Fibroblast of upper back skin (primary cell): ENCODE measurements around the gene EXOC6B.
A peak's percentile ranks its signal among the peaks of the same experiment; 100 is the strongest.

Source experiments
- DNase-seq: peaks from one replicate; pipeline ENCODE4 v3.0.0-alpha.2; 2013

Gene EXOC6B

GRCh38 chr2:72204156-72204785 is 621.6 kb downstream of the EXOC6B start:
- DNase-seq, result no peak

GRCh38 chr2:72198532-72199241 is 627.1 kb downstream of the EXOC6B start:
- DNase-seq, result peak; percentile 58

- DNase-seq, result no peak
Observed at GRCh38 chr2:72193723-72194122, 632.1 kb downstream of the EXOC6B start.

- DNase-seq, result no peak
Observed at GRCh38 chr2:72191441-72191840, 634.4 kb downstream of the EXOC6B start.

GRCh38 chr2:72185206-72185605 is 640.6 kb downstream of the EXOC6B start:
- no peak for DNase-seq

- no peak for DNase-seq
Observed at GRCh38 chr2:72183466-72183865, 642.4 kb downstream of the EXOC6B start.

GRCh38 chr2:72183016-72183415 is 642.8 kb downstream of the EXOC6B start:
- no peak for DNase-seq

GRCh38 chr2:72182547-72182946 is 643.3 kb downstream of the EXOC6B start:
- no peak for DNase-seq

- DNase-seq, result no peak
Observed at GRCh38 chr2:72181616-72182015, 644.2 kb downstream of the EXOC6B start.

GRCh38 chr2:72180351-72180750 is 645.5 kb downstream of the EXOC6B start:
- no peak for DNase-seq

- DNase-seq, result no peak
Observed at GRCh38 chr2:72178551-72178950, 647.3 kb downstream of the EXOC6B start.

- DNase-seq, result no peak
Observed at GRCh38 chr2:72176281-72176680, 649.6 kb downstream of the EXOC6B start.

GRCh38 chr2:72175636-72176035 is 650.2 kb downstream of the EXOC6B start:
- DNase-seq, result no peak

- DNase-seq, result no peak
Observed at GRCh38 chr2:72173640-72174321, 652.1 kb downstream of the EXOC6B start.

- no peak for DNase-seq
Observed at GRCh38 chr2:72172478-72172877, 653.4 kb downstream of the EXOC6B start.

GRCh38 chr2:72166279-72166678 is 659.6 kb downstream of the EXOC6B start:
- peak; percentile 59 for DNase-seq

GRCh38 chr2:72165792-72166191 is 660.0 kb downstream of the EXOC6B start:
- DNase-seq, result peak; percentile 55

GRCh38 chr2:72162574-72162973 is 663.3 kb downstream of the EXOC6B start:
- no peak for DNase-seq

- no peak for DNase-seq
Observed at GRCh38 chr2:72159211-72159993, 666.4 kb downstream of the EXOC6B start.

- DNase-seq, result no peak
Observed at GRCh38 chr2:72157871-72158771, 667.7 kb downstream of the EXOC6B start.

- no peak for DNase-seq
Observed at GRCh38 chr2:72156872-72157271, 669.0 kb downstream of the EXOC6B start.

GRCh38 chr2:72155737-72156136 is 670.1 kb downstream of the EXOC6B start:
- no peak for DNase-seq
